ENCODE data around the gene SYCP2.

SYCP2 gene

DNA sequence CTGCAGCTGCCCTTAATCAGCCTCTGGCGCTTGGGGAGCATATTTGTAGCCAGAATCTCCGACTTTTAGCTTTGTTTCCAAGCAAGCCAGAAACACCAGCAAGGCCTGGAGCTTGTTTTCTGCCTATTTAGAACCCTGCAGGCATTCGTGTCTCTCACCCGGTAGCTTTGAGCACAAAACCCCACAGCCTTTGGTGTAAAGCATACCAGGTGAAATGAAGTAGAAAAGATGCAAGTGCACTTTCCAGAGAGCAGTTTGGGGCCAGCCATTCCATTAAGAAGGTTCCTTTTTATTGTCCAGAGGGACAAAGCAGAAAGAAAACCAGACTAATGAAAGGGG lies 7.5 kb upstream of the SYCP2 start:
- DNase-seq (ENCODE audit: low spot score), result no peak

DNA sequence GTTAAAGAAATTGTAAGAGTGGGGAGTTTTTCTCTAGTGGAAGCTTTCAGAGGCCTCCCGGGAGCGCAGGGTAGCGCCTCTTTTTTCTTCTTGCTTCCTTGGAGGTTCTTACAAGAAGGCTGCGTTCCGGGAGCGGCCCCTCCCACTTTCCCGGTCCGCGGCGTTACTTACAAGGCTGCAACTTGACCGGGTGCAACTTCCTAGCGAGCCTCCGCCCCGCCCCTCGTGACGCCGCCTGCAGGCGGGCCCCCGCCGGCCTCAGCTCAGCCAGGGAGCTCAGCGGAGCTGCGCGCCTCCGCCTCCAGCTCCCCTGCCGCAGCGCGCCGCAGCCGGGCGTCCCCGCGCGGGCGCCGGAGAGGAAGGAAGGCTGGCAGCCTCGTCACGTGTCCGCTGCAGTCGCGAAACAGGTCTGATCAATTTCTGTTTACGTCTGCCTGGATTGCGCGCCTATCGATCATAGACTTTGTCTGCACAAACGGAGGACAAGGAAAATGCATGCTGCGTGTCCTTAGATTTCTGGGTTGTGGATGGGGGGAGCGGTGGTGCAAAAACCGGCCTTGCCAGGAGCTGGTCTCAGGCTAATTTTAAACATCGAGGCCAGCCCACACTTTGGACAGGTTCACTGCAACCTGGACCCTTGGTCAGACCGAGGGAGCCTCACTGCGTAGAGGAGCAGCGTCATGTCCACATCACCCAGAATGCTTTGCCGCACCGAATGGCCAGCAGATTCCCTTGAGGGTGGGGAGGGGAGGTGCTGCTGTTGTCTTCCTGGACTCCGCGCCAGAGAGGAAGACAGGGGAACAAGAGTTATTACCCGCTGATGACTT lies 6.9 kb upstream of the SYCP2 start, which contains the start of the genes FAM217B and PPP1R3D:
TSS of gene FAM217B (plus strand) at position 261 of the 827 bp plus-strand sequence. CDS start 3,555 bp downstream, outside the sequence.
TSS of gene PPP1R3D (minus strand) at position 177 of the 827 bp plus-strand sequence. CDS start 374 bp downstream, outside the sequence.
- peak; percentile 96 for DNase-seq (ENCODE audit: low spot score)

DNA sequence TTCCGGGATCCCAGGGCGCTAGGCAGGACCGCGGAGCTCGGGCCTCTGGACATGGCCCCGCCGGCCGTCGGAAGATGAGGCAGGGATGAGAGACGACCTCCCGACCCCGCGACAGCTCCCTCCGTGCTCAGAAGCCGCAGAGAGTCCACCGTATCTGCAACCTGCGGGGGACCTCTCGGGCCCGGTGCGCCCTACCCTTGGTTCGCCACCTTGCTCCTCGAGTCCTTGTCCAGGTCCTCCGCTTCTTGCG lies 6.4 kb upstream of the SYCP2 start:
- no peak for DNase-seq (ENCODE audit: low spot score)

DNA sequence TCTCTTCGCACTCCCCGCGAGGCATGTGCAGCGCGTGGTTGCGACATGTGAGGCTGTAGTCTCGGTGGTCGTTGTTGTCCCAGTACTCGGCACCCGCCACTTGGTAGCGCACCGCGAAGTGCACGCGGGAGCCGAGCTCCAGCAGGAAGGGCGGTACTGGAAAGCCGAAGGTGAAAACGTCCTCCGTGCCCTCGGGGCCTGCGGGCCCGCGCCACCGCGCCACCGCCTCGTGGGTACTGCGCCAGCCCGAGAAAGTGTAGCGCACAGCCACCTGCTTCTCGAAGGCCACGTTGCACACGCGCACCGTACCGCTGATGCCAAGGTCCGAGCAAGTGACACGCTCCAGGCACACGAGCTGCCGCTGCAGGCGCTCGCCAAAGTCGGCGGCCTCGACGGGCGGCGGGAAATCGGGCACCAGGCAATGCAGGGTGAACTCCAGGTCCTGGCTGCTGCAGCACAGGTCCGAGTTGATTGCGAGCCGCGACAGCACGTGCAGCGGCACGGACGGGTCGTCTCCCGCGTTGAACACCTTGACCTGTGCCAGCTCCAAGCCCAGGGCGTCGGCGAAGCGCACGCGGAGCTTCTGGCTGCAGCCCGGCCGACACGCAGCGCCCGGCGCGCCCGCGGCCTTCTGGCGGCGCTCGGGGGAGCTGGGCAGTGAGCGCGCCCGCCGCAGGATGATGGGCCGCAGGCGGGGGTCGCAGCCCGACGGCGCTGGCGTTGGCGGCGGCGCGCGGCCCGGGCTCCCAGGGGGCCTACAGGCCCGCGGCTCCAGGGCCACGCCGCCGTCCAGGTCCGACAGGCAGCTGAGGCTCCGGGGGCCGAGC lies 5.8 kb upstream of the SYCP2 start:
- DNase-seq (ENCODE audit: low spot score), result peak; percentile 10

DNA sequence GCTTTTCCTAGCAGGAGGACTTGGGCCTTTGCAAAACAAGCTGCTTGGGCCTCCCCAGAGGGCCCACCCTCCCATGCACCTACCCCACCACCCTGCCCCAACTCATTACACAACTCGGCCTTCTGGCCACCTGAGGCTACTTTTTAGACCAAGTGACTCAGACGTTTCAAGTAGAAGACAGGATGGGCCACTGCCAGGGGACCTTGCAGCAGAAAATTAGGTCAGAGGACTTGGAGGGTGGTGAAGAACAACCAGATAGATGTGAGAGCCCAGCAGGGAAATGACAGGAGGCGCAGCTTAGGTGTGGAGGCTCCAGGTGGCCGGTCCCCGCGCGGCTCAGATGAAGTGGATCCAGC lies 5.2 kb upstream of the SYCP2 start:
- DNase-seq (ENCODE audit: low spot score), result peak; percentile 33

DNA sequence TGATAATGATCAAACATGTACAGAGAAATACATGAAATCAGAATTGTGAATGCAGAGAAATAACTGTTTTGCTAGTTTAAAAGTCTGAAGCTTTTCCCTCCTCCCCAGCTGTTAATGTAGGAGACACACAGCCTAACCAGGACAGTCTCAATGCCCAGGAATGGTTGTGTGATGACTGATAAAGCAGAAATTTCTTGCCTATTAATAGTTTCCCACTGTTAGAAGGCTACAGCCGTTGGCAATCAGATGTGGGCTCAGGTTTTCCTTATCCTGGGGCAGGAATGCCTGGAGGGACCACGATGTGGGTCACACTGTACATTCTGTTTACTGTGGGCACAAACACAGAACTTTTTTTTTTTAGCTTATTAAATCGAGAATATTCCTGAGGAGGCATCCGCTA lies 4.8 kb upstream of the SYCP2 start:
- DNase-seq (ENCODE audit: low spot score), result peak; percentile 67

DNA sequence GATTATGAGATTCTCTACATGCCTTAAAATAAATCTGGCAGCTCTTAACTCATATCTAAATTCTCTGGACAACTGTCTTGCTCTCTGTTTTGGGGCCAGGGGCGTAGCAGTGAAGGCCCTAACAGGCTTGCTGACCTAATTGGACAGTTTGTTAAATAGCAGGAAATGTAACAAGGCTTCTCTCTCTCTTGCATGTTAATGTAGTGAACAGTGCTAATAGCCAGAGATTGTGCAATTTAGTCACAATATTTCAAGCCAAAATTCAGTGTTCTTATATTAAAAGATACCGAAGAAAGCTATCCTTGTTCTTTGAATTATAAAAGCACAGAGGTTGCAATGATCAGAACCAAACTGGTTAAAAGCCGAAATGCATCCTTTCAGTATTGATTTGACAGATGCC lies 3.7 kb upstream of the SYCP2 start:
- no peak for DNase-seq (ENCODE audit: low spot score)

DNA sequence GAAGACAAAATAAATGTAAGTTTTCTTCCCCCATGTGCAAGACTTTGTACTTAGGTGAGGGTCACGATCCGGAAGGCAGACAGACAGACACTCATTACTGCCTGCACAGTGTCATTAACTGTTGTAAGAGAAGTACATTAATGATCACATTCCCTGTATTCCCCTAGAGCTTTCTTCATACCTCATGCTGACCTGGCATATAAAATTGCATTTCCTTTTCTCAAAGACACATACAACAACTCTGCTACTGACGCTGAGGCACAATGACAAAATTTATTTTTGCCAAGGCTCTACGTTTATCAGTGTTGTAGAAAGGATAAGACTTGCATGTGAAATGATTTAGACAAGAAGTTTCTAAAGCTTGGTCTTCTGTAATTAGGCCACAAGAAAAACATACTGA lies 3.0 kb upstream of the SYCP2 start:
- DNase-seq (ENCODE audit: low spot score), result no peak

DNA sequence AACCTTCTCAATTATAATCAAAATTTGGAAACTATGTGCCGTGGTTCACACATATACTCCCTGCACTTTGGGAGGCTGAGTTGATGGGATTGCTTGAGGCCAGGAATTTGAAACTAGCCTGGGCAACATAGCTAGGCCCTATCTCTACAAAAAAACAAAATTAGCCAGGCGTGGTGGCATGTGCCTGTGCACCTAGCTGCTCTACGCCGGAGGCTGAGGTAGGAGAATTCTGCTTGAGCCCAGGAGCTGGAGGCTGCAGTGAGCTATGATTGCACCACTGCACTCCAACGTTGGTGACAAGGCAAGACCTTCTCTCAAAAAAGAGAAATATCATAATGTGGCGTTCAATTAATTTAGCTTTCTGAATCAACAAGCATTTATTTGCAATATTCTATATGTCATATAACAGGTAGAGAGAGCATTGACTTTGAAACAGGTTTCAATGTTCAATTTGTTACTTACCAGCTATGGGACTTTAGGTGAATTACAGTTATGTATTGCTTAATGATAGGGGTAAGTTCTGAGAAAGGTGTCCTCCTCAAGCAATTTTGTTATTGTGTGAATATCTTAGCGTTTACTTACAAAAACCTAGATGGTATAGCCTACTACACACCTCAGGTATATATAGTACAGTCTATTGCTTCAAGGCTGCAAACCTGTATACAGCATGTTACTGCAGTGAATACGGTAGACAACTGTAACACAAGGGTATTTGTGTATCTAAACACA lies 2.2 kb upstream of the SYCP2 start:
- DNase-seq (ENCODE audit: low spot score), result no peak

DNA sequence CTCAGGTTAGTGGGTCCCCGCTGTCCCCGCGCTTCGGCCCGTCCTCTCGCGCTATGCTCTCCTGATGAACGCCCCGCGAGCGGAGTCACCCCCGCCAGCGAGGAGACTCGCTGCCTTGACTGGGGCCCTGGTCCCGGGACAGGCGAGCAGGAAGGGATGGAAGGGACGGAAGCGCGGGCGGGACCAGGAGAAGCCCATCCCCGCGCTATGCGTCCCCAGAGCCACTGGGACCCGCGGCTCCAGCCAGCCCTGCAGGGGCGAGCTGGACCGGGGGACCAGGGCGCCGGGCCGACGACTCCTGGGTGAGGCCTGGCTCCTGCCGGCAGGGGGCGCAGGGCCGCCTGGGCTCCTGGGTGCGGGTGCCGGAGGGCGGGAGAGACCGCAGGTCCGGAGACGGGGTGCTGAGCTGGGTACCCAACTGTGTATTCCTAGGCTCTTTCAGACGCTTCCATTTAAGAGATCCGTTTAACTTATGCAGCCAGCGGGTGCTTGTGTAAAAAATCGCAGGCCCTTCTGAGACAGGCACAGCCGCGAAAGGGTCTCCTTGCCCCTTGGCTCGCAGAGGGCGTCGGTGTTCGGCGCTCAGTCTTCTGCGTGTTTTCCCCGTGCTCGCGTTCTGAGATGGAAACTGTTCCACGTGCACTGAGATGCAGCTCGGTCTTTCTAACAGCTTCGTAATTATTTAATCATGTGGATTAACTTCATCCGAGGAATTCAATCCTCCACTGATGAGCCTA lies 580 bp upstream of the SYCP2 start:
- peak; percentile 76 for DNase-seq (ENCODE audit: low spot score)

DNA sequence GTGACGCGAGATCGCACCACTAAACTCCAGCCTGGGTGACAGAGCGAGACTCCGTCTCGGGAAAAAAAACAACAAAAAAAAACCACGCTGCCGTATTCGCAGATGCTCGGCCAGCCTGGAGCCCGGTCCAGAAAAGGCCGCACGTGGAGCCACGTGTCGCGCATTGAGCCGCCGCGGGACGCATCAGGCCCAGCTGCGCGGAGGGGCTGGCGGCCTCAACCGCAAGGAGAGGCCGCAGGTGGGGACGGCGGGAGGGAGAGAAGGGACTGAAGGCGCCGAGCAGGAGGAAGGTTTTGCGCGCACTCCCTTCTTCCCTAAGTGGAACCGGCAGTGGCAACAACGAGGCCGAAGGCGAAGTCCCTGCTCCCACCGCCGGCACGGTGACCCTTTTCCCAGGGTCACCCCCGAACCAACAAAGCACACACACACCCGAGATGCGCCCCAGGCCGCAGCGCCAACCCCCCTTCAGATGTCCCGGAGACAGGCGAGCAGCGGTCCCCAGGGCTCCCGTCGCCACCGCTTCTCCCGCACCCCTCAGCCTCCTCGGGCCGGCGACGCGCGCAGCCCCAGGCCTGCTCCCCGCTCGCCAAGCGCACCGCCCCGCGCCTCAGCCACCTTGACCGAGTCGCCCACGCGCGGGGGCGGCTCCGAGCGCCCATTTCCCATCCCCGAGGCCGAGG lies 681 bp downstream of the SYCP2 start:
- no peak for DNase-seq (ENCODE audit: low spot score)

DNA sequence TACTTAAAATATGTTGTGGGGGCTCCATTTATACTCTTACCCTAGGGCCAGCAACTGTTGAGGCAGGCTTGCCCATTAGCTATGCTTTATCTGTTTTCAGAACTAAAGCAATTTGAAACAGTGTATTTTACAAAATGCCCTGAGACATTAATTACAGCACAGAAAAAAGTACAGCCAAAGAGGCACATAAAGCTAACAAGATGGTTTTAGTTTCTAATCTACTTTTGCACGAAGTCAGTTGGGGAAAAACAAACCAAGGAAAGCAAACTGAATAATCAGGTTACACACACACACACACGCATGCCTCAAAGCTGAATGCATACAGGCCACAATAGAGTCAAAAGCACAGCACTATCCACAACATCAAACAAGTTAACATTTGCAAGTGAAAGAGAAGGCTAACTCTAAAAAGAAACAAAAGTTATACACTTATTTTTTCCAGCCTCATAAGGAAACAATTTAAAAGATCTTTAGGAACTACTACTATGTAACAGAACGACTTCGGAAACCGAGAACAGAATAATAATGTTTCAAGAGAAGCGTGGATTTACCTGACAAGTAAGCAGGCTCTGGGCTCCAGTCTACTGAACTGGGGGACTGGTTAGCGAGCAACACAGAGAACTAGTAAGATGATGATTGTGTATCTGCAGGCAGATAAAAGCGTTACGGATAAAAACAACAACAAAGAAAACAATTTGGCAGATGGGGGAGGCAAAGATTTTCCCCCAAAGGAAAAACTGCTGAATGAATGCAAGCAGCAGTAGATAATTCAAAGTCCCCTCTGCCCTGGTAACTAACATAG lies 1.7 kb downstream of the SYCP2 start:
- no peak for DNase-seq (ENCODE audit: low spot score)

DNA sequence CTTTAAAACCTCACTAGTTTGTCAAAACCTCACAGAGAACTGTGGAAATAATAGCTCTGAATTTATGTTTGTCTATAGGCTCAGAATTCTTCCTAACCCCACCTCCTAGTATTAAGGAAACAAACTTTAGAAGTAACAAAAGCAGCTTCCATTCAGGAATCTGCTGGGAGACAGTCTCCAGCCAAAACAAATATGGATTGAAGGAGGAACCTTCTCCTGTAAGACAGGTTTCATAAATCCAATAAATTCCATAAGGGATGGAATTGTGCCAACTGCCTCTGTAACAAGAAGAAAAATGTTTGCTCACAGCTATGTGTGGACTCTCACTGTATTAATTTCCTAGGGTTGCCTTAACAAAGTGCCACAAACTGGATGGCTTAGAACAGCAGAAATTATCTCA lies 7.5 kb downstream of the SYCP2 start:
- DNase-seq (ENCODE audit: low spot score), result no peak

DNA sequence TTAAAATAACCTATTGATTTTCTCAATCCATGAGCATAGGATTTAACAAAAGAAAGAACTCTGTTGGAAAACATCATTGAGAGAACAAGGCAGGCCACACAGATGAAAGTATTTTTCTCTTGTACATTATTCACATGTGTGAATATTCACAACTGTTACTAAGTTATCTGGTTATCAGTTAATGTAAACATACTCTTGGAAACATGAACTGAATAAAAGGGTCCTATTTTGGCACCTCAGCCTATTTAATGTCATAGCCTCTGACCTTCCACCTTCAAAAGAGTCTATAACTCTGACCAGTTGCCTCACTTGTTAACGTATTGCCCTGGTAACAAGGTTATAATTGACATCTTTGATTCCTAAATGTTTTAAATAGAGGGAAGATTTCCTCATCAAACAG lies 8.1 kb downstream of the SYCP2 start:
- no peak for DNase-seq (ENCODE audit: low spot score)

DNA sequence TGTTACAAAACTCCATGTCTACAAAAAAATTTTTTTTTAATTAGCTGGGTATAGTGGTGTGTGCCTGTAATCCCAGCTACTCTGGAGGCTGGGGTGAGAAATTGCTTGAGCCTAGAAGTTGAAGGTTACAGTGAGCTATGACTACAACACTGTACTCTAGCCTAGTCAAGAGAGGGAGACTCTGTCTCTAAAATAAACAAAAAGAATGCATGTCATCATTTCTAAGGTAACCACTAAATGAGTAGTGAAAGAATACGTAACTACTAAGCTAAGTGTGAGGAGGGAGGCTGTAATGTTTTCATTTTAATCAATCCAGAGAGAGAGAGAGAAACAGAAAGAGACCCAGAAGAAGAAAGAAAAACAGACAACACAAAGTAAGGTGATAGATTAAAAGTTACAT lies 9.9 kb downstream of the SYCP2 start:
- DNase-seq (ENCODE audit: low spot score), result peak; percentile 13

DNA sequence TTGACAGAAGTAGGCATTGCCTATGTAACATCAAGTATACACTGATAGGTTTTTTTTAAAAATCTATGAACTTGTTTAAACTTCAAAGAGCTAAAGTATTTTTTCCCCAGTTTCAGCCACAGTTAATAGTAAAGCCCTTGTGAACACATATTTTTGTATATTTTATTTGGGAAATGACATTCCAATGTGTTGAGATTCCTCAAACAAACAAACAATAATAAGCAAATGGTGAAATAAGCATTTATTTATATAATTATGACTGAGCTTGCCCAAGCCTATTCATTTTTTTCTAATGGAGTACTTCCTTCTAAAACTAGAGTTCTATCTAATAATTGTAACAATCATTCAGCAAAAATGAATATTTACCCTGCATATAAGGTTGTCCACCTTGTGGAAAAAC lies 12.5 kb downstream of the SYCP2 start:
- DNase-seq (ENCODE audit: low spot score), result no peak

DNA sequence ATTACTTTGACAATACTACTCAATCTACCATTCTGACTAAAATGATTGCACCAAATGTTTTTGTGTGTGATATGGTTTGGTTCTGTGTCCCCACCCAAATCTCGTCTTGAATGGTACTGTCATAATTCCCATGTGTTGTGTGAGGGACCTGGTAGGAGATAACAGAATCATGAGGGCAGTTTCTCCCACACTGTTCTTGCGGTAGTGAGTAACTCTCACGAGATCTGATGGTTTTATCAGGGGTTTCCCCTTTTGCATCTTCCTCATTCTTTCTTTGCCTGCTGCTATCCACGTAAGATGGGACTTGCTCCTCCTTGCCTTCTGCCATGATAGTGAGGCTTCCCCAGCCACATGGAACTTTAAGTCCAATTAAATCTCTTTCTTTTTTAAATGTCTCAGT lies 20.8 kb downstream of the SYCP2 start:
- peak; percentile 21 for DNase-seq (ENCODE audit: low spot score)

DNA sequence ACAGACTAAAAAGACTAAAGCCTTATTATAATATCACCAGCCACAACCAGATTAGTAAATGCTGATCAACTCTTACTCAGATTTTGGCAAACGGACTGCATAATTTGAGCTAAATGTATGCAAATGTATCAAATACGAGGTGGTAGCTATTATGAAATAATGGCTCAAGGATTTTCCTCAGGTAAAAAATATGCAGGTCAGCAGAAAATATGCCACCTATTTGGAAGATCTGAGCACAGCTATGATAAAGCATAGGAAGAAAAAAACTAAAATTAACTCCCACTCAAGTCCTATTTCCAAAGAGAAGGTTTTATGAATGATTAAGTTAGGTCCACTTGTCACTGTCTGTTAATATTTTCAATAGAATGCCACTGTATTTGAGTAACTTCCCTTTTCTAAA lies 22.4 kb downstream of the SYCP2 start:
- no peak for DNase-seq (ENCODE audit: low spot score)

DNA sequence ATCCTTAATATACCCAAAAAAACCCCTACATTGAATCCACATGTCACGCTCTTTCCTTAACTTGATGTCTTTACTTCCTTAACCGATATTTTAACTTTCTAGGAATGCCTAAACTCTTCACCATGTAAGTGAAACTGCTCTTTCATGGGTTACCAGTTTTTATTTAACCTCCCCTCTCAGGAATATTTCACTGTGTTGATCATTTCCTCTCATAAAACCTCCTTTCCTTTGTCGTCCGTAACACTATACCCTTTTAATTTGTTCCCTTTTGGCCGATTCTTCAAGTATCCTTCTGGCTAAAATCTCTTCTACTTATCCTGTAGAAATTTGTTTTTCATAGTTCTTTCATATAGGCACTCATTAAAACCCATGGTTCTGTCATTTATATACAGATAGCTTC lies 24.6 kb downstream of the SYCP2 start:
- no peak for DNase-seq (ENCODE audit: low spot score)

DNA sequence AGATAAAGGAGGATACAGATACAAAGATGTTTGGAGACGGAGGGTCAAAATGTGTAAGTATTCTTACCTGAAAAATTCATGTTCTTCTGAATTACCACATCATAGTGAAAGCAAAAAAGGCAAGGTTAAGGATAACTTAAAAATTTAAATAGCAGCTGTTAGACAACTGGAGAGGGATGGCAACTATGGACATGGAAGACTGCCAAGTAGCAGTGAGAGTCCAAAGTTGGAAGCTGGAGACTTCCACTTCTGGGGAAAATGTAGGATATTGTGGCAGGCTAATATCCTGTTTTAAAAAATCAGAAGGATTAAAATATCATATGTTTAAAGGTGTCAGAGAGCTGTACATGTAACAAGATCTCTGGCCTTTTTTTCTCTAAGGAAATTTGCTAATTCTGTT lies 29.8 kb downstream of the SYCP2 start:
- no peak for DNase-seq (ENCODE audit: low spot score)

DNA sequence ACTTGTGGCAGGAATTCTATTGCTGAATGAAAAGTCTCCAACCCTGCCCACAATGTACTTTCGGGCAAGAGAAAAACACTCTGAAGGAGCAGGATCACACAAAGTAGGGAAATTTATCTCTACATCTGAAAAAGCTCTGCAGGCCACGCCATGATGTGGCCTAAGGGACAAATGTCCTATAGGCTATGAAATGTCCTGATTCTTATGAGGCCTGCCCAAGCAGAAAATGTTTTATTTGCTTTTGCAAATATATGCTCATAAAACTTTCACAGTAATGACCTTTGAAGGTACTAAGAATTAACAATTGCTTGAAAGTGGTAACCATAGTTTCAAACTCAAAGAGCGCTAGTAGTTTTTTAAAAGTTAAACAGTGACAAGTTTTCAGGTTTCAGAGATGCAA lies 31.0 kb downstream of the SYCP2 start:
- DNase-seq (ENCODE audit: low spot score), result no peak
